ENCODE measurements around the gene SDC4.

The SDC4 gene

GRCh38 chr20:45275338-45275737 lies 72.9 kb downstream of the SDC4 start:
- no peak for DNase-seq (ENCODE audit: extremely low spot score)
- ChIA-PET CTCF (interaction anchor here (1.2 to 1.5 kb wide), 2 partner anchors 16 to 495 kb away, joined by 3 to 7 read pairs; no protein-coding TSS in a partner anchor), POLR2A (no interaction called here)
- no peak for TF ChIP-seq CTCF (IDR thresholded peaks at IDR 0.05; ENCODE audit: control extremely low read depth, extremely low read depth, low read depth, missing control alignments)

All from GM10248 (cell line).